ENCODE data around the gene RNF208. TPM values are rescaled to one million over a fixed set of nuclear protein-coding genes. Genes with fewer than 3 reads are reported as not detected.
A peak's percentile ranks its signal among the peaks of the same experiment; 100 is the strongest.

Gene RNF208
- total and polyA plus RNA-seq, 12 donors, result 1.1 to 90.5 (median 12.1) TPM

- peaks cover 14 to 31% of the 10 kb centered on the region in 2 donors for H3K4me1 ChIP-seq (replicated peaks in 1 of 2)
- TF ChIP-seq CTCF (IDR thresholded peaks at IDR 0.05) (peak in 1 of 6 experiments; percentile 11), POLR2A (IDR thresholded peaks at IDR 0.05) (peak; percentile 48 to 58)
- peak within 1 kb of the TSS in 3 of 5 donors; percentile 20 to 88 (median 65) for H3K27ac ChIP-seq
- peak; percentile 87 to 95 (median 93) for DNase-seq
- peak within 1 kb of the TSS; percentile 80 to 99 (median 94) for H3K4me3 ChIP-seq
- no peaks in the 10 kb centered on the region for H3K9me3 ChIP-seq (replicated peaks in 1 of 3)
- intact Hi-C loops (cut with DNase I), result no loop called here
- 1 to 4% (median 2%) methylated on average over 15 to 105 of the region's 105 CpGs for WGBS, 4 donors
- H3K27me3 ChIP-seq, result no peaks in the 10 kb centered on the region
- H3K36me3 ChIP-seq (replicated peaks in 1 of 2), result peaks cover 0 to 15% of the 10 kb centered on the region in 2 donors
These were observed 32.8 kb upstream of the RNF208 start, which contains the start of gene NELFB for GRCh38 chr9:137254624-137255447. Gene NELFB (plus strand): TSS chr9:137255327.

GRCh38 chr9:137253717-137254623 is 31.9 kb upstream of the RNF208 start:
- H3K27me3 ChIP-seq, result no peaks in the 10 kb centered on the region
- H3K4me3 ChIP-seq, result peak overlapping the region in 2 of 4 donors; percentile 44 to 99
- TF ChIP-seq POLR2A (IDR thresholded peaks at IDR 0.05) (no peak), CTCF (IDR thresholded peaks at IDR 0.05) (no peak)
- DNase-seq, result peak in 5 of 7 donors; percentile 49 to 68 (median 62)
- peaks cover 14 to 31% of the 10 kb centered on the region in 2 donors for H3K4me1 ChIP-seq (replicated peaks in 1 of 2)
- peaks cover 0 to 10% of the 10 kb centered on the region in 2 donors for H3K36me3 ChIP-seq (replicated peaks in 1 of 2)
- H3K9me3 ChIP-seq (replicated peaks in 1 of 3), result no peaks in the 10 kb centered on the region
- WGBS, 4 donors, result 33 to 60% (median 48%) methylated on average over 11 to 21 of the region's 21 CpGs
- intact Hi-C loops (cut with DNase I), result no loop called here
- H3K27ac ChIP-seq, result peak overlapping the region in 2 of 5 donors; percentile 65 to 88

- WGBS, 4 donors, result 86 to 100% (median 94%) methylated on average over 13 to 35 of the region's 35 CpGs
- H3K9me3 ChIP-seq (replicated peaks in 1 of 3), result no peaks in the 10 kb centered on the region
- H3K27ac ChIP-seq, result no peak overlapping the region
- H3K4me3 ChIP-seq, result no peak overlapping the region
- H3K27me3 ChIP-seq, result no peaks in the 10 kb centered on the region
- no peak for DNase-seq
- TF ChIP-seq CTCF (IDR thresholded peaks at IDR 0.05) (no peak), POLR2A (IDR thresholded peaks at IDR 0.05) (no peak)
- intact Hi-C loops (cut with DNase I), result no loop called here
- peaks cover 0 to 2% of the 10 kb centered on the region in 2 donors for H3K36me3 ChIP-seq (replicated peaks in 1 of 2)
- peaks cover 14 to 31% of the 10 kb centered on the region in 2 donors for H3K4me1 ChIP-seq (replicated peaks in 1 of 2)
These were observed 30.8 kb upstream of the RNF208 start for GRCh38 chr9:137252555-137253506.

All from adrenal gland (tissue), 12 donors.